RWPE1 (cell line): ENCODE measurements around the gene THBD.

Source experiments
- CTCF ChIA-PET: fragments of 350-600 bp; sonication (Branson Sonifier 250); formaldehyde crosslinking; extraction: SDS; loops from one replicate; lab custom pipeline; 2021; lab: Yijun Ruan, JAX
- POLR2A ChIA-PET: fragments of 400-600 bp; formaldehyde crosslinking; extraction: SDS; loops from one replicate; lab custom pipeline; 2020; ENCODE audit warnings: antibody characterized with exemption; ENCODE audit not compliant: low non-redundant PET; lab: Yijun Ruan, JAX
- DNase-seq: peaks from one replicate; pipeline ENCODE4 v3.0.0; 2012; ENCODE audit warnings: low spot score
- H3K27ac ChIP-seq: fragments of 450-650 bp; 2 replicates; pipeline ENCODE4 v1.5.1; 2017
- CTCF ChIP-seq: fragments of 450-650 bp; conservative IDR thresholded peaks from 2 replicates; pipeline ENCODE4 v1.5.1; 2017; ENCODE audit warnings: low read depth, mild to moderate bottlenecking

The THBD gene

GRCh38 chr20:23047001-23047737 is 2.3 kb downstream of the THBD start:
- no peak for TF ChIP-seq CTCF
- ChIA-PET CTCF (interaction anchor here (0.6 to 2.1 kb wide), 6 partner anchors 19 to 664 kb away, joined by 3 to 9 read pairs (median 4); no protein-coding TSS in a partner anchor), POLR2A (interaction anchor here (0.7 kb wide), 1 partner anchor 164 kb away, joined by 3 read pairs; no protein-coding TSS in a partner anchor)
- peak overlapping the region; percentile 93 for H3K27ac ChIP-seq
- DNase-seq, result peak; percentile 64

GRCh38 chr20:23046431-23046830 is 3.0 kb downstream of the THBD start:
- H3K27ac ChIP-seq, result no peak overlapping the region
- ChIA-PET POLR2A (interaction anchor here (0.7 kb wide), 1 partner anchor 165 kb away, joined by 3 read pairs; no protein-coding TSS in a partner anchor), CTCF (interaction anchor here (0.6 to 2.1 kb wide), 6 partner anchors 119 to 663 kb away, joined by 3 to 9 read pairs (median 4); no protein-coding TSS in a partner anchor)
- no peak for TF ChIP-seq CTCF
- DNase-seq, result no peak

GRCh38 chr20:23043376-23043775 is 6.1 kb downstream of the THBD start:
- ChIA-PET POLR2A (no interaction called here), CTCF (no interaction called here)
- no peak for DNase-seq
- no peak for TF ChIP-seq CTCF
- no peak overlapping the region for H3K27ac ChIP-seq

- POLR2A ChIA-PET, result no interaction called here
- CTCF ChIA-PET, result interaction anchor here (0.6 kb wide), 1 partner anchor 71 kb away, joined by 3 read pairs; no protein-coding TSS in a partner anchor
- DNase-seq, result no peak
- no peak overlapping the region for H3K27ac ChIP-seq
- TF ChIP-seq CTCF, result no peak
Observed at GRCh38 chr20:23042270-23042669, 7.2 kb downstream of the THBD start.

GRCh38 chr20:23039885-23040508 is 9.5 kb downstream of the THBD start:
- CTCF ChIA-PET, result no interaction called here
- no peak overlapping the region for H3K27ac ChIP-seq
- POLR2A ChIA-PET, result no interaction called here
- peak; percentile 30 for DNase-seq
- TF ChIP-seq CTCF, result no peak

- CTCF ChIA-PET, result interaction anchor here (0.8 kb wide), 1 partner anchor 301 kb away, joined by 3 read pairs; no protein-coding TSS in a partner anchor
- TF ChIP-seq CTCF, result no peak
- H3K27ac ChIP-seq, result no peak overlapping the region
- POLR2A ChIA-PET, result no interaction called here
- DNase-seq, result no peak
Observed at GRCh38 chr20:23039136-23039875, 10.2 kb downstream of the THBD start.
